Tibial nerve (tissue), 4 donors: ENCODE data around the gene EXT2. TPM values are rescaled to one million over a fixed set of nuclear protein-coding genes. Genes with fewer than 3 reads are reported as not detected.

Experiments
- DNase-seq, 2 donors: peaks; one replicate each; pipeline ENCODE4 v3.0.0-alpha.2; 2019; ENCODE audit warnings: low spot score in 2 of 2
- H3K27ac ChIP-seq, 4 donors: fragments of 200-600 bp; sonication (generic) in 3 of 4; one replicate each; pipeline ENCODE4 v1.5.1; 2017 to 2019; ENCODE audit warnings: mild to moderate bottlenecking in 1 of 4
- H3K27me3 ChIP-seq, 2 donors: fragments of 200-600 bp; sonication (generic) in 1 of 2; one replicate each; pipeline versions ENCODE4 v1.5.1 to v1.6.0; 2017 to 2019
- H3K36me3 ChIP-seq, 3 donors: fragments of 200-600 bp; sonication (generic); one replicate each; pipeline ENCODE4 v1.5.1; 2018 to 2019
- H3K4me1 ChIP-seq, 4 donors: fragments of 200-600 bp; sonication (generic) in 3 of 4; one replicate each; pipeline ENCODE4 v1.5.1; 2017 to 2019
- H3K4me3 ChIP-seq, 4 donors: fragments of 200-600 bp; sonication (generic) in 3 of 4; one replicate each; pipeline ENCODE4 v1.5.1; 2017 to 2019; ENCODE audit warnings: mild to moderate bottlenecking in 1 of 4, moderate library complexity in 1 of 4
- H3K9me3 ChIP-seq, 4 donors: fragments of 200-600 bp; sonication (generic) in 3 of 4; one replicate each; pipeline ENCODE4 v1.5.1; 2017 to 2019
- EP300 ChIP-seq, 2 donors: sonication (generic); formaldehyde crosslinking; IDR thresholded peaks; one replicate each; pipeline ENCODE4 v1.6.1; 2017; ENCODE audit warnings: antibody characterized with exemption in 2 of 2, mild to moderate bottlenecking in 1 of 2
- POLR2A ChIP-seq, 2 donors: fragments of 450-650 bp; IDR thresholded peaks; one replicate each; pipeline ENCODE4 v1.6.1; 2017; ENCODE audit warnings: antibody characterized with exemption in 2 of 2, mild to moderate bottlenecking in 2 of 2, moderate library complexity in 2 of 2
- WGBS, 2 donors: methylation state at CpG; one replicate each; pipeline ENCODE4 v1.1.5; 2018; 5-methylcytosine and 5-hydroxymethylcytosine counted together
- total RNA-seq, 4 donors: library from RNA; depleted of rRNA; stranded (reverse); fragments of >200 nt; gene quantifications; one replicate each; pipeline ENCODE4 v1.1.0, GENCODE V29; 2016
- TF ChIP-seq, protein P1 (sequence below), 5 experiments: fragments of 200-600 bp in 3 of 5; fragments of 450-650 bp in 2 of 5; sonication (generic) in 3 of 5; IDR thresholded peaks; one replicate each; pipeline ENCODE4 v1.5.1; 2016 to 2019; ENCODE audit warnings: antibody characterized with exemption in 5 of 5, mild to moderate bottlenecking in 3 of 5, moderate library complexity in 2 of 5

EXT2 gene
- total RNA-seq, 4 donors from 2014 or later, result 69.3 to 80.0 (median 73.1) TPM

- 84 to 89% methylated on average over 5 of the region's 5 CpGs for whole genome bisulfite sequencing, 2 donors
- TF ChIP-seq, protein P1, sequence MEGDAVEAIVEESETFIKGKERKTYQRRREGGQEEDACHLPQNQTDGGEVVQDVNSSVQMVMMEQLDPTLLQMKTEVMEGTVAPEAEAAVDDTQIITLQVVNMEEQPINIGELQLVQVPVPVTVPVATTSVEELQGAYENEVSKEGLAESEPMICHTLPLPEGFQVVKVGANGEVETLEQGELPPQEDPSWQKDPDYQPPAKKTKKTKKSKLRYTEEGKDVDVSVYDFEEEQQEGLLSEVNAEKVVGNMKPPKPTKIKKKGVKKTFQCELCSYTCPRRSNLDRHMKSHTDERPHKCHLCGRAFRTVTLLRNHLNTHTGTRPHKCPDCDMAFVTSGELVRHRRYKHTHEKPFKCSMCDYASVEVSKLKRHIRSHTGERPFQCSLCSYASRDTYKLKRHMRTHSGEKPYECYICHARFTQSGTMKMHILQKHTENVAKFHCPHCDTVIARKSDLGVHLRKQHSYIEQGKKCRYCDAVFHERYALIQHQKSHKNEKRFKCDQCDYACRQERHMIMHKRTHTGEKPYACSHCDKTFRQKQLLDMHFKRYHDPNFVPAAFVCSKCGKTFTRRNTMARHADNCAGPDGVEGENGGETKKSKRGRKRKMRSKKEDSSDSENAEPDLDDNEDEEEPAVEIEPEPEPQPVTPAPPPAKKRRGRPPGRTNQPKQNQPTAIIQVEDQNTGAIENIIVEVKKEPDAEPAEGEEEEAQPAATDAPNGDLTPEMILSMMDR (IDR thresholded peaks at IDR 0.05), result no peak
- TF ChIP-seq POLR2A (IDR thresholded peaks at IDR 0.05) (no peak), EP300 (IDR thresholded peaks at IDR 0.05) (no peak)
- H3K9me3 ChIP-seq, result no peaks in the 10 kb centered on the region
- H3K4me3 ChIP-seq, result no peak overlapping the region
- peaks cover 0 to 5% (median 0%) of the 10 kb centered on the region in 4 donors for H3K4me1 ChIP-seq
- no peak overlapping the region for H3K27ac ChIP-seq
- no peak for DNase-seq
- H3K27me3 ChIP-seq, result no peaks in the 10 kb centered on the region
- H3K36me3 ChIP-seq, result peaks cover 0 to 40% (median 4%) of the 10 kb centered on the region in 3 donors
Measured at GRCh38 chr11:44104481-44105294, 9.2 kb downstream of the EXT2 start.

DNA sequence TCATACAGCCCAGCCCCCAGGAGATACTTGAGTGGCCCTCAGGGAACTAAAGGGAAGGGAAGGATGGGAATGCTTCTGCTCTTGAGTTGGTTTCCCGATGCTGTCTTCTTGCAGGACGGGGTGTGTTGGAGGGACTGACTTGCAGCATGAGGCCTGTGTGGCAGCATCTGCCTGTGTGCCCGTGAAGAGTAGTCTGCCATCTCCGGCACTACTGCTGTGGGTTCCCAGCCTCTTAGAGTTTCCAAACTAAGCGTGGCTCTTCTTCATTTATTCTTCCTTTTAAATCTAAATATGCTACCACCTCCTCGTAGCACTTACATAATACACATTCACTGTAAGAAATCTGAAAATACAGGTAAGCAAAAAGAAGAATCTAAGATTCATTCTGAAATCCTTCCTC lies 12.8 kb downstream of the EXT2 start:
- H3K27ac ChIP-seq, result no peak overlapping the region
- 87 to 88% methylated on average over 6 of the region's 6 CpGs for WGBS, 2 donors
- no peaks in the 10 kb centered on the region for H3K9me3 ChIP-seq
- no peak for DNase-seq
- TF ChIP-seq EP300 (IDR thresholded peaks at IDR 0.05) (no peak), POLR2A (IDR thresholded peaks at IDR 0.05) (no peak)
- TF ChIP-seq, protein P1 (IDR thresholded peaks at IDR 0.05), result no peak
- peaks cover 0 to 37% (median 4%) of the 10 kb centered on the region in 3 donors for H3K36me3 ChIP-seq
- H3K27me3 ChIP-seq, result no peaks in the 10 kb centered on the region
- peaks cover 0 to 18% (median 2%) of the 10 kb centered on the region in 4 donors for H3K4me1 ChIP-seq
- H3K4me3 ChIP-seq, result no peak overlapping the region

DNA sequence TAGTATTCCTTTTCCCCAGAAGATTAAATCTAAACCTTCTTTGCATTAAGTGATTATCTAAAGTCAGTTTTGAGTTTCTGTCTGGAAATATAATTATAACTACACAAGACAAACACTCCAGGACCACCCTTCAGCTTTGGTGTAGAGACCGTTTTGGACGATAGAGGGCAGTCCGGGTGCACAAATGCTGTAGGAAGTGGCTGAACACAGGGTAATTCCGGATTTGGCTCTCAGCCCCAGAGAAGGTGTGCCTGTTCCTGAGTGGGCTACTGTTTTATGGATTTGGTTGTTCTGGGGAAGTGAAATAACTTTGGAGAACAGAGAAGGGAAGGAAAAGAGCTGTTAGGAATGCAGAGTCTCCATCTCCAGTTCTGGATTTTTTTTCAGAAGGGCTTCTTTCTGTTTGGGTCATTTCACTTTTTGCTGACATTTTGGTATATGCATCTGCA lies 14.8 kb downstream of the EXT2 start:
- peak; percentile 23 to 69 for DNase-seq
- H3K9me3 ChIP-seq, result no peaks in the 10 kb centered on the region
- WGBS, 2 donors, result 3 to 8% methylated on average over 4 of the region's 4 CpGs

GRCh38 chr11:44112091-44112821 lies 16.8 kb downstream of the EXT2 start:
- H3K27ac ChIP-seq, result no peak overlapping the region
- H3K27me3 ChIP-seq, result no peaks in the 10 kb centered on the region
- 52 to 57% methylated on average over 7 of the region's 7 CpGs for WGBS, 2 donors
- H3K4me1 ChIP-seq, result peaks cover 0 to 24% (median 2%) of the 10 kb centered on the region in 4 donors
- H3K9me3 ChIP-seq, result no peaks in the 10 kb centered on the region
- TF ChIP-seq EP300 (IDR thresholded peaks at IDR 0.05) (no peak), POLR2A (IDR thresholded peaks at IDR 0.05) (no peak)
- TF ChIP-seq, protein P1 (IDR thresholded peaks at IDR 0.05), result no peak
- H3K4me3 ChIP-seq, result no peak overlapping the region
- H3K36me3 ChIP-seq, result peaks cover 4 to 59% (median 9%) of the 10 kb centered on the region in 3 donors
- no peak for DNase-seq

More for the DNA sequence above, 14.8 kb downstream of the EXT2 start:
- H3K4me3 ChIP-seq, result no peak overlapping the region
- TF ChIP-seq, protein P1 (IDR thresholded peaks at IDR 0.05), result peak; percentile 42 to 67 (median 55)
- no peak for TF ChIP-seq EP300 (IDR thresholded peaks at IDR 0.05)
- H3K36me3 ChIP-seq, result peaks cover 4 to 54% (median 9%) of the 10 kb centered on the region in 3 donors
- H3K4me1 ChIP-seq, result peaks cover 0 to 18% (median 2%) of the 10 kb centered on the region in 4 donors
- no peaks in the 10 kb centered on the region for H3K27me3 ChIP-seq
- no peak overlapping the region for H3K27ac ChIP-seq
